ENCODE measurements around the gene KIAA1755.

KIAA1755 gene

GRCh38 chr20:38165089-38165965 lies 95.2 kb downstream of the KIAA1755 start, which contains the start of gene TGM2:
Gene TGM2, minus strand, starts transcription at chr20:38165270. Its CDS starts 72 bp downstream, at chr20:38165198.
- DNase-seq (ENCODE audit: low spot score): peak; percentile 16

- DNase-seq (ENCODE audit: low spot score): no peak
Measured at GRCh38 chr20:38164624-38165088, 95.9 kb downstream of the KIAA1755 start.

GRCh38 chr20:38164069-38164468 lies 96.5 kb downstream of the KIAA1755 start:
- no peak for DNase-seq (ENCODE audit: low spot score)

GRCh38 chr20:38162878-38163875 lies 97.4 kb downstream of the KIAA1755 start:
- no peak for DNase-seq (ENCODE audit: low spot score)

GRCh38 chr20:38162149-38162548 lies 98.4 kb downstream of the KIAA1755 start:
- DNase-seq (ENCODE audit: low spot score): no peak

GRCh38 chr20:38161412-38161774 lies 99.1 kb downstream of the KIAA1755 start:
- DNase-seq (ENCODE audit: low spot score): no peak
